Measurements from ENCODE around the gene NOTUM.

DNA sequence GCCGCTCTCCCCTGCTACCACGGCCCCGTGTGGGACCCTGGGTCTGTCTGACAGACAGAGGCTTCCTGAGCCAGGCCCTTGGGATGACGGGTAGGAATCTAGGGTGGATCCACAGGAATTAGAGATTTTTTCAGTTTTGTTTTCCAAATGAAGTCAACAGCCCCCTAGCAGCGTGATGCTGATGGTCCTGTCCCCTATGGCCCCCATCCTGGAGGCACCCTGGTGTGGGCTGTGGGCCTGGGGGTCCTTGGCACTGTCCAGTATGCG, 46.2 kb upstream of the NOTUM start:
- TF ChIP-seq CTCF (IDR thresholded peaks at IDR 0.05; ENCODE audit: low read depth, low read length, missing input control) (no peak), YY1 (IDR thresholded peaks at IDR 0.05) (no peak), TAF1 (conservative IDR thresholded peaks at IDR 0.05) (no peak), RAD21 (IDR thresholded peaks at IDR 0.05) (no peak)

Measured in liver (tissue), 3 donors.